ENCODE data around the gene SLC9A6.

The SLC9A6 gene

GRCh38 chrX:136049608-136050007 lies 64.4 kb downstream of the SLC9A6 start:
- TF ChIP-seq REST (IDR thresholded peaks at IDR 0.05; ENCODE audit: insufficient read depth in 1 of 2, low read depth in 2 of 2, low read length in 2 of 2) (no peak), POLR2AphosphoS5 (IDR thresholded peaks at IDR 0.05; ENCODE audit: low read depth, low read length) (no peak), FOXP2 (optimal IDR thresholded peaks at IDR 0.05; ENCODE audit: borderline replicate concordance, extremely low read depth, extremely low read length, insufficient read depth) (no peak), SIN3A (IDR thresholded peaks at IDR 0.05; ENCODE audit: borderline replicate concordance, insufficient read depth, low read length) (no peak), TAF1 (IDR thresholded peaks at IDR 0.05; ENCODE audit: borderline replicate concordance, insufficient read depth, low read length) (no peak)

- TF ChIP-seq SIN3A (IDR thresholded peaks at IDR 0.05; ENCODE audit: borderline replicate concordance, insufficient read depth, low read length) (no peak), TAF1 (IDR thresholded peaks at IDR 0.05; ENCODE audit: borderline replicate concordance, insufficient read depth, low read length) (no peak), REST (IDR thresholded peaks at IDR 0.05; ENCODE audit: insufficient read depth in 1 of 2, low read depth in 2 of 2, low read length in 2 of 2) (no peak)
Observed at GRCh38 chrX:136051611-136052010, 66.4 kb downstream of the SLC9A6 start.

GRCh38 chrX:136055651-136056221 lies 70.5 kb downstream of the SLC9A6 start:
- no peak for TF ChIP-seq FOXP2 (optimal IDR thresholded peaks at IDR 0.05; ENCODE audit: borderline replicate concordance, extremely low read depth, extremely low read length, insufficient read depth)
- TF ChIP-seq SIN3A (IDR thresholded peaks at IDR 0.05; ENCODE audit: borderline replicate concordance, insufficient read depth, low read length) = no peak
- no peak for TF ChIP-seq REST (IDR thresholded peaks at IDR 0.05; ENCODE audit: insufficient read depth in 1 of 2, low read depth in 2 of 2, low read length in 2 of 2)
- TF ChIP-seq TAF1 (IDR thresholded peaks at IDR 0.05; ENCODE audit: borderline replicate concordance, insufficient read depth, low read length) = no peak
- no peak for TF ChIP-seq POLR2AphosphoS5 (IDR thresholded peaks at IDR 0.05; ENCODE audit: low read depth, low read length)

DNA sequence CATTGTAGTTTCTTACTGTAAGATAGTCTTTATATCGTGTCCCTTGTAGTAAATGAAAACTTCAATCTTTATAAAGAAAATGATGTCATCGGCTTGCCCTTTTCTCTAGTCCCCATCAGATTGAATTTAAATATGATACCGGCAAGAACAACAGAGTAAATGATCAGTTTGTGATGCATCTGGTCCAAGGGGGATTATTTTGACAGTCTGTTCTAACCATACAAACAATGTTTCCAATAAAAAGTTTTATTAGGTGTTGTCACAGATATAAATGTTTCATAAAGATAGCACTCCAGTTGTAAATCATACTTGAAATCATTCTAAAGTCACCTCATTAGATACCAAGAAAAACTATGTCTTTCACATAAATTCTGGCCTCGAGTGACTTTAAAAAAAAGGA lies 72.3 kb downstream of the SLC9A6 start:
- TF ChIP-seq SIN3A (IDR thresholded peaks at IDR 0.05; ENCODE audit: borderline replicate concordance, insufficient read depth, low read length) = no peak
- no peak for TF ChIP-seq FOXP2 (optimal IDR thresholded peaks at IDR 0.05; ENCODE audit: borderline replicate concordance, extremely low read depth, extremely low read length, insufficient read depth)
- no peak for TF ChIP-seq TAF1 (IDR thresholded peaks at IDR 0.05; ENCODE audit: borderline replicate concordance, insufficient read depth, low read length)
- TF ChIP-seq REST (IDR thresholded peaks at IDR 0.05; ENCODE audit: insufficient read depth in 1 of 2, low read depth in 2 of 2, low read length in 2 of 2) = no peak
- no peak for TF ChIP-seq POLR2AphosphoS5 (IDR thresholded peaks at IDR 0.05; ENCODE audit: low read depth, low read length)

DNA sequence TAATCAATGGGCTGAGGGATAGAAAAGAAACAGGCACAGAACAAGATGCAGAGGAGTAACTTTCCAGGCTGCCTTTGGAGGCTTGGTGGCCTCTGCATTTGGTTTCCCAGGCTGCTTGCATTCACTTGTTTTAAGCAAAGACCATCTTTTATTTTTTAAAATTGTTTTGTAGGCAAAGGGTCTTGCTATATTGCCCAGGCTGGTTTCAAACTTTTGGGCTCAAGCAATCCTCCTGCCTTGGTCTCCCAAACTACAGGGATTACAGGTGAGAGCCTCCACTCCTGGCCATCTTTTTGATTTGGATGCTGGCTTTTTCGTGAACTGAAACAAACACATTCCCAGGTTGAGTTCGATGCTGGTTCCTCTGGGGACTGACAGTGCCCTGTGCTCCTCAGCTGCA lies 74.1 kb downstream of the SLC9A6 start:
- TF ChIP-seq REST (IDR thresholded peaks at IDR 0.05; ENCODE audit: insufficient read depth in 1 of 2, low read depth in 2 of 2, low read length in 2 of 2) (no peak), TAF1 (IDR thresholded peaks at IDR 0.05; ENCODE audit: borderline replicate concordance, insufficient read depth, low read length) (no peak), POLR2AphosphoS5 (IDR thresholded peaks at IDR 0.05; ENCODE audit: low read depth, low read length) (no peak)

All from PFSK-1 (cell line).